Measurements from ENCODE around the gene TRIM63. TPM values are rescaled to one million over a fixed set of nuclear protein-coding genes. Genes with fewer than 3 reads are reported as not detected.

Gene TRIM63
- polyA plus RNA-seq, 6 donors from 2014 or later = not detected

GRCh38 chr1:26044971-26045721, 22.3 kb downstream of the TRIM63 start:
- ATAC-seq (ENCODE audit: low read depth in 2 of 2) = no peak
- H3K27me3 Mint-ChIP-seq = peaks cover 52 to 75% (median 61%) of the 10 kb centered on the region in 3 donors
- no peaks in the 10 kb centered on the region for H3K36me3 Mint-ChIP-seq
- H3K4me1 Mint-ChIP-seq = peaks cover 0 to 8% (median 2%) of the 10 kb centered on the region in 3 donors
- peak overlapping the region in 1 of 6 donors; percentile 42 for H3K27ac Mint-ChIP-seq
- no peak for DNase-seq
- no peaks in the 10 kb centered on the region for H3K9me3 Mint-ChIP-seq
- peak overlapping the region in 1 of 8 donors; percentile 17 for H3K4me3 Mint-ChIP-seq

DNA sequence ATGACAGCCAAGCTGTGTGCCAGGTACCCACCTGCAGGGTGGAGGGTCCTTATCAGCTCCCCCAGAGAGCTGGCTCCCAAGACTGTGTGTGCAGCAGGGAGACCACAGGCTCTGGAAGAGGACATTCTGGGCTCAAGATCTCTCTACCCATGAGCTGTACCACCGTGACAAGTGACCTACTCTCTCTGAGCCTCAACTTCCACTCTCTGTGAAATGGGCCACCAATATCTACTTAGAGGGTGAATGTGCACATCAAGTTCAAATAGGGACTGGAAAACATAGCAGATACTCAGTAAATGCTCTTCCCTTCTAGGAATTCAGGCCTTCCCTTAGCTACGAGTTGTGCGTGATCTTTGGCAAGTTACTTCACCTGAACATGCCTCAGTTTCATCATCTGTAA, 23.0 kb downstream of the TRIM63 start:
- Mint-ChIP-seq H3K9me3 (no peaks in the 10 kb centered on the region), H3K4me1 (peaks cover 0 to 8% (median 2%) of the 10 kb centered on the region in 3 donors), H3K27ac (no peak overlapping the region), H3K27me3 (peaks cover 48 to 67% (median 53%) of the 10 kb centered on the region in 3 donors), H3K4me3 (no peak overlapping the region), H3K36me3 (no peaks in the 10 kb centered on the region)
- ATAC-seq (ENCODE audit: low read depth in 2 of 2) (no peak), DNase-seq (no peak)

- no peak for ATAC-seq (ENCODE audit: low read depth in 2 of 2)
- no peaks in the 10 kb centered on the region for H3K36me3 Mint-ChIP-seq
- H3K4me1 Mint-ChIP-seq = peaks cover 0 to 8% (median 2%) of the 10 kb centered on the region in 3 donors
- no peak overlapping the region for H3K27ac Mint-ChIP-seq
- no peaks in the 10 kb centered on the region for H3K9me3 Mint-ChIP-seq
- DNase-seq = no peak
- no peak overlapping the region for H3K4me3 Mint-ChIP-seq
- peaks cover 42 to 66% (median 47%) of the 10 kb centered on the region in 3 donors for H3K27me3 Mint-ChIP-seq
Measured at GRCh38 chr1:26043765-26044164, 23.7 kb downstream of the TRIM63 start.

- ATAC-seq (ENCODE audit: low read depth in 2 of 2) (no peak), DNase-seq (no peak)
- Mint-ChIP-seq H3K36me3 (no peaks in the 10 kb centered on the region), H3K4me3 (peak overlapping the region in 1 of 8 donors; percentile 57), H3K9me3 (no peaks in the 10 kb centered on the region), H3K27me3 (peaks cover 30 to 49% (median 46%) of the 10 kb centered on the region in 3 donors), H3K27ac (no peak overlapping the region), H3K4me1 (peaks cover 0 to 8% (median 2%) of the 10 kb centered on the region in 3 donors)
Measured at GRCh38 chr1:26041978-26042377, 25.5 kb downstream of the TRIM63 start.

DNA sequence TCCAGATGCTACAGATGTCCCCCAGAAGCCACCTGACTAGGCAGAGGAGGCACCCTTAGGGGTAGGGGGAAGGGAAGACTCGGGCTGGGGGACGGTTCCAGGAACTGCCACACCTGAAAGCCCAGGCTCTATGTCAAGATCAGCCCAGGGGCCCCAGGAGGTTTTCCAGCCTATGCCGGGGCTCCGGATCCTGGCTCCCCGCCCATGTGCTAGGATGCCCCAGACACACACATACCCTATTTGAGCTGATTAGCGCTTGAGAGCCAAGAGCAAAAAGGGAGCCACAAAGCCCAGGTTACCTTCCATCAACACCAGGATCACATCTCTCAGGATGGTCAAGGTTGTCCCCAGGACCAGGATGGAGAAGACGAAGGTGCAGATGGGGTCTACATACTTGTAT, 26.0 kb downstream of the TRIM63 start:
- H3K36me3 Mint-ChIP-seq = no peaks in the 10 kb centered on the region
- H3K4me1 Mint-ChIP-seq = peaks cover 0 to 6% (median 2%) of the 10 kb centered on the region in 3 donors
- DNase-seq (no peak), ATAC-seq (ENCODE audit: low read depth in 2 of 2) (no peak)
- no peaks in the 10 kb centered on the region for H3K9me3 Mint-ChIP-seq
- peaks cover 30 to 47% (median 46%) of the 10 kb centered on the region in 3 donors for H3K27me3 Mint-ChIP-seq
- H3K27ac Mint-ChIP-seq = no peak overlapping the region
- no peak overlapping the region for H3K4me3 Mint-ChIP-seq

GRCh38 chr1:26038904-26039303, 28.5 kb downstream of the TRIM63 start:
- Mint-ChIP-seq H3K4me3 (peak overlapping the region in 1 of 8 donors; percentile 13), H3K27me3 (peaks cover 22 to 44% (median 29%) of the 10 kb centered on the region in 3 donors), H3K27ac (peak overlapping the region in 1 of 6 donors; percentile 51), H3K4me1 (peaks cover 7 to 21% (median 13%) of the 10 kb centered on the region in 3 donors), H3K9me3 (no peaks in the 10 kb centered on the region), H3K36me3 (no peaks in the 10 kb centered on the region)
- DNase-seq = no peak
- no peak for ATAC-seq (ENCODE audit: low read depth in 2 of 2)

DNA sequence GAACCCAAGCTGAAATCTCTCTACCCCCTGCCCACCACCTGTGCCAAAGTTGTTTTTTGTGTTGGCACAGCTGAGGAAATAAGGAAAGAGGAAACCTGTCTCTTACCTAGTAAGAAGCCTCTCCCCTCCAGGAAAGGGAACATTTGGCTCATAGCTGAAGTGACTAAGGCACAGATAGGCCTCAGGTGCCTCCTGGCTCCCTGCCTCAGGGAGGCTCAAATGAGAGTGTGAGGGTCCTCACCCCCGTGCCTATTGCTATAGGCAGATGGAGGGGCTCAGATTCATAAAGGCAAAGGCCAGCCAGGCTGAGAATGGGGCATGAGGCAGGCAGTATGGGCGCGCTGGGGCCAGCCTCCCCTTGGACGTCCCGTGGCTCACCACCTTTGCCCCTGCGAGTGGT, 29.0 kb downstream of the TRIM63 start:
- DNase-seq (no peak), ATAC-seq (ENCODE audit: low read depth in 2 of 2) (no peak)
- no peaks in the 10 kb centered on the region for H3K9me3 Mint-ChIP-seq
- H3K36me3 Mint-ChIP-seq = no peaks in the 10 kb centered on the region
- peaks cover 7 to 21% (median 13%) of the 10 kb centered on the region in 3 donors for H3K4me1 Mint-ChIP-seq
- H3K27ac Mint-ChIP-seq = peak overlapping the region in 1 of 6 donors; percentile 51
- peak overlapping the region in 1 of 8 donors; percentile 48 for H3K4me3 Mint-ChIP-seq
- peaks cover 19 to 44% (median 24%) of the 10 kb centered on the region in 3 donors for H3K27me3 Mint-ChIP-seq

DNA sequence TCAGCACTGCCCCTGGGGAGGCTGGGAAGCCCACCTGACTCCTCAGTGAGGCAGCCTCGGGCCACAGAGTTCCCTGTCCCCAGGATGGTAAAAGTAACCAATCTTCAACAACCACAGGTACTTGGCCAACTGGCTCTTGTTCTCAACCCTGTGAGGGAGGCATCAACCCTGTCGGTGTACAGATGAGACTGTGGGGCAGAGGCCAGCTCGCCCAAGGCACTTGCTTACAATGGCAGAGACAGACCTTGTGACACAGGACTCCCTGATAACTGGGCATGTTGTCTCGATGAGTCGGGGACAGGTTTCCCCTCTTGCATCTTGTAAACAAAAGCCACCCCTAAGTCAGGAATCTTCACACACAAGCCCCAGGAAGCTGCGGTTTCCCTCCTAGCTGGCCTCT, 29.5 kb downstream of the TRIM63 start:
- peak overlapping the region in 1 of 8 donors; percentile 48 for H3K4me3 Mint-ChIP-seq
- no peaks in the 10 kb centered on the region for H3K9me3 Mint-ChIP-seq
- ATAC-seq (ENCODE audit: low read depth in 2 of 2) (no peak), DNase-seq (no peak)
- H3K36me3 Mint-ChIP-seq = no peaks in the 10 kb centered on the region
- H3K27me3 Mint-ChIP-seq = peaks cover 15 to 42% (median 20%) of the 10 kb centered on the region in 3 donors
- peaks cover 7 to 21% (median 13%) of the 10 kb centered on the region in 3 donors for H3K4me1 Mint-ChIP-seq
- H3K27ac Mint-ChIP-seq = no peak overlapping the region

GRCh38 chr1:26036756-26037281, 30.6 kb downstream of the TRIM63 start:
- DNase-seq = no peak
- Mint-ChIP-seq H3K36me3 (no peaks in the 10 kb centered on the region), H3K4me1 (peaks cover 7 to 21% (median 13%) of the 10 kb centered on the region in 3 donors), H3K9me3 (no peaks in the 10 kb centered on the region), H3K4me3 (peak overlapping the region in 5 of 8 donors; percentile 29 to 97 (median 95)), H3K27ac (no peak overlapping the region), H3K27me3 (peaks cover 8 to 52% (median 21%) of the 10 kb centered on the region in 3 donors)
- no peak for ATAC-seq (ENCODE audit: low read depth in 2 of 2)

- Mint-ChIP-seq H3K27me3 (peaks cover 12 to 51% (median 14%) of the 10 kb centered on the region in 3 donors), H3K4me3 (peak overlapping the region; percentile 95 to 98 (median 96)), H3K27ac (peak overlapping the region in 5 of 6 donors; percentile 33 to 98 (median 60)), H3K4me1 (peaks cover 7 to 21% (median 13%) of the 10 kb centered on the region in 3 donors), H3K36me3 (no peaks in the 10 kb centered on the region), H3K9me3 (no peaks in the 10 kb centered on the region)
- DNase-seq = peak; percentile 75
- ATAC-seq (ENCODE audit: low read depth in 2 of 2) = peak; percentile 61 to 64
Measured at GRCh38 chr1:26035959-26036755, 31.3 kb downstream of the TRIM63 start.

- H3K4me1 Mint-ChIP-seq = peaks cover 7 to 21% (median 13%) of the 10 kb centered on the region in 3 donors
- H3K4me3 Mint-ChIP-seq = peak overlapping the region; percentile 95 to 98 (median 96)
- no peaks in the 10 kb centered on the region for H3K9me3 Mint-ChIP-seq
Measured at GRCh38 chr1:26035203-26035958, 32.0 kb downstream of the TRIM63 start.

DNA sequence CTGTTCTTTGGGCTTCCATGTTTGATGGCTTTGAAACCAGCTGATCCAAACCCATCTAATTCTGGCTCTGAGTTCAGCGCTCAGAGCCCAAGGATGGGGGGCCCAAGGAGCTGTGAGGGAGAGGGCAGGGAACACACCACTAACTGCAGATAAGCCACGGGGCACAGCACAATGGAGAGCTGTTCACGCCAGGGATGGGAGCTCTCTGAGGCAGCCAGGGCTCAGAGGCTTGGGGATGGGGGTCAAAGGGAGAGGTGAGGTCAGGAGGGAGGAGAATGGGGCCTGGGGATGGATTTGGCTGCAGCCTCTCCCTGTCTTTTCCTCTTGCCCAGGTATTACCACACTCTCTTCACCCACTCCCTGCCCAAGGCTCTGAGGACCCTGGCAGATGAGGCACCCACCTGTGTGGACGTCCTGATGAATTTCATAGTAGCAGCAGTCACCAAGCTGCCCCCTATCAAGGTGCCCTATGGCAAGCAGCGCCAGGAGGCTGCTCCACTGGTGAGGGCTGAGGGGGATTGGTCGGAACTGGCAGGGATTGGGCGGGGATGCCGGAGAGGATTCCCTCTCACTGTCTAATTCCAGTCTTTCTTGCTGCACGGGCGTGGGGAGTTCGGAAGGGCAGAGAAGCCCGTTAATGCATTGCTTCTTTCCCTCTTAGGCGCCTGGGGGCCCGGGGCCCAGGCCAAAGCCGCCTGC, 32.8 kb downstream of the TRIM63 start:
- Mint-ChIP-seq H3K4me3 (peak overlapping the region; percentile 95 to 98 (median 96)), H3K36me3 (no peaks in the 10 kb centered on the region), H3K27ac (no peak overlapping the region)

More at GRCh38 chr1:26035203-26035958, 32.0 kb downstream of the TRIM63 start:
- Mint-ChIP-seq H3K27ac (peak overlapping the region; percentile 60 to 98 (median 88)), H3K36me3 (no peaks in the 10 kb centered on the region), H3K27me3 (peaks cover 17 to 57% (median 18%) of the 10 kb centered on the region in 3 donors)
- DNase-seq = peak; percentile 91
- peak; percentile 95 to 96 for ATAC-seq (ENCODE audit: low read depth in 2 of 2)

More for the DNA sequence above, 32.8 kb downstream of the TRIM63 start:
- ATAC-seq (ENCODE audit: low read depth in 2 of 2) = no peak
- DNase-seq = no peak
- H3K9me3 Mint-ChIP-seq = no peaks in the 10 kb centered on the region
- H3K4me1 Mint-ChIP-seq = peaks cover 7 to 21% (median 13%) of the 10 kb centered on the region in 3 donors
- H3K27me3 Mint-ChIP-seq = peaks cover 17 to 59% (median 26%) of the 10 kb centered on the region in 3 donors

Measured in naive B cell (primary cell).